GM12865 (cell line): ENCODE measurements around the gene RCN2.

Source experiments
- DNase-seq: peaks from one replicate; pipeline ENCODE4 v3.0.0; 2010; ENCODE audit warnings: low read depth
- H3K4me3 ChIP-seq: 2 replicates; pipeline ENCODE4 v1.5.1; 2011; ENCODE audit warnings: mild to moderate bottlenecking, low read depth, low read length, control low read depth
- TF ChIP-seq, protein P1 (sequence below): IDR thresholded peaks from 2 replicates; pipeline ENCODE4 v1.5.1; 2011; ENCODE audit warnings: low read length, control low read depth, low read depth, inconsistent platforms; ENCODE audit not compliant: insufficient read depth; ENCODE audit errors: missing control alignments

Gene RCN2

DNA sequence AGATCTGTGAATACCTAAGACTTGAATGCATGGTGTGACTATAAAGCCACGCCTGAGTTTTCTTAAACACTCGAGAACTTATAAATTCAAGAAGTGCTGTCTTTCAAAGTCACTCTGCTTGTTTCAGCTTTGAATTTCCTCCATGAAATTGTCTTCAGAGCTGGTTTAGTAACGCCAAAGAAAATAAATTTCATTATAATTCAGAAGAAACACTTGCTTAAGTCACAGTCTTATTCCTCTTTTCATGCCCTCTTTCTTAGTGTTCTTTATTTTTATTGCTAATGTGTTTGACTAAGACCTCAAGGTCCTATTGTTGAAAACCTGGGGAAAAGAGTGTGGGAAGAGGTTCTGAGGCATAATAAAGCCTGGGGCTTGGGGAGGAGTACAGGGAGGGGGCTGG is 3.3 kb upstream of the RCN2 start:
- H3K4me3 ChIP-seq, result no peak overlapping the region
- TF ChIP-seq, protein P1, sequence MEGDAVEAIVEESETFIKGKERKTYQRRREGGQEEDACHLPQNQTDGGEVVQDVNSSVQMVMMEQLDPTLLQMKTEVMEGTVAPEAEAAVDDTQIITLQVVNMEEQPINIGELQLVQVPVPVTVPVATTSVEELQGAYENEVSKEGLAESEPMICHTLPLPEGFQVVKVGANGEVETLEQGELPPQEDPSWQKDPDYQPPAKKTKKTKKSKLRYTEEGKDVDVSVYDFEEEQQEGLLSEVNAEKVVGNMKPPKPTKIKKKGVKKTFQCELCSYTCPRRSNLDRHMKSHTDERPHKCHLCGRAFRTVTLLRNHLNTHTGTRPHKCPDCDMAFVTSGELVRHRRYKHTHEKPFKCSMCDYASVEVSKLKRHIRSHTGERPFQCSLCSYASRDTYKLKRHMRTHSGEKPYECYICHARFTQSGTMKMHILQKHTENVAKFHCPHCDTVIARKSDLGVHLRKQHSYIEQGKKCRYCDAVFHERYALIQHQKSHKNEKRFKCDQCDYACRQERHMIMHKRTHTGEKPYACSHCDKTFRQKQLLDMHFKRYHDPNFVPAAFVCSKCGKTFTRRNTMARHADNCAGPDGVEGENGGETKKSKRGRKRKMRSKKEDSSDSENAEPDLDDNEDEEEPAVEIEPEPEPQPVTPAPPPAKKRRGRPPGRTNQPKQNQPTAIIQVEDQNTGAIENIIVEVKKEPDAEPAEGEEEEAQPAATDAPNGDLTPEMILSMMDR, result no peak
- no peak for DNase-seq

DNA sequence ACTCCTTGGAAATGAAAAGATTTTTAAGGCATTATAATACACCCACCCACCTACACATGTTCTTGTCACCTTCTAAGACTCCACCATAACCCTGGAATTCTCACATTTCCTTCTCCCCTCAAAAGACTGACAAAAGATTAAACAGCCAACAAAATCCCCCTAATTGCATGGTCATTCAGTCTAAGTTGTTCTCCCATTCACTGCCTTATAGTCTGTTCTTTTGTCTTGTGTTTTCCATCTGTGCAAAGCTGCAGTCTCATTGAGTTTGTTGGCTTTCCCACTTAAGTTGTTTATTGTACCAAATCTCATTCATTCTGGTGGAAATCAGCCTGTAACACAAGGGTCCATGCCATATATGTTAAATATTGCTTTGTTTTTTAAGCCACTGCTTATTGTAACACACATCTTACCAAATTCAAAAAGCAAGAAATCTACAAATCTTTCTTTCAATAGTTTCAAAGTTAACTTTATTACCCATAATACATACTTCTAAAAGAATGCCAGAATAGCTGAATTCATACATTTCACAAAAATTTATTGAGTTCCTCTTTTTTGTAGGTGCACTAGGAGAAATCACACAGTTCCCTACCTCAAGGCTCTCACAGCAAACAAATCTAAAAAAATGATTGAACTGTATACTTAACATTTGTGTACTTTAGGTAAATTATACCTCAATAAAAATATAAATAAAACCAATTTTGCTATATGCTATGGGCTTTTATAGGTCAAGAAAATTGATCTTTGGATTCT is 2.4 kb upstream of the RCN2 start:
- H3K4me3 ChIP-seq, result no peak overlapping the region
- DNase-seq, result no peak
- TF ChIP-seq, protein P1, result no peak

DNA sequence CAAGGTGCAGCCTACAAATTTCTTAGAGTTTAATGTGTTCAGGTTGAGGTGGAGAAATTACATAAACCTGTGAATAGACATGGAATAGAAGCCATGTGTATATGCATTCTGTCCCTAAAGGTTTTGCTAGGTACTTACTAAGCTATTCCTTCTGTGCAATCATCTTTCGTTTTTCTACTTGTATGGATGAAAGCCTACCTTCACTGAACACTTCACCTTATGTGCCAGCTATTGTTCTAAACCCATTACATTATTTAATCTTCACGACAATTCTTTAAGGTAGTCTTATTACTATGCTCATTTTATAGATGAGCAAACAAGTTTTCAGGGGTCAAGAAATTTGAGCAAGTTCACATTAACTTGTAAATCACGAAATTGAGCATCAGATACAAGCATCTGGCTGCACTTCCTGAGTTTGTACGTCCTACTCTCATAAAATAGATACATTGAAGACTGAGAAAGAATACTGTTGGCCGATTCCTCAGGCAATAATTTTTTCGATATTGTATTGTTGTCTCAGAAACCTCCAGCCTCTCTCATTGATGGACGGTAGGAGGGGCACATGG is 635 bp upstream of the RCN2 start:
- no peak for DNase-seq
- H3K4me3 ChIP-seq, result peak overlapping the region; percentile 75
- TF ChIP-seq, protein P1, result no peak

DNA sequence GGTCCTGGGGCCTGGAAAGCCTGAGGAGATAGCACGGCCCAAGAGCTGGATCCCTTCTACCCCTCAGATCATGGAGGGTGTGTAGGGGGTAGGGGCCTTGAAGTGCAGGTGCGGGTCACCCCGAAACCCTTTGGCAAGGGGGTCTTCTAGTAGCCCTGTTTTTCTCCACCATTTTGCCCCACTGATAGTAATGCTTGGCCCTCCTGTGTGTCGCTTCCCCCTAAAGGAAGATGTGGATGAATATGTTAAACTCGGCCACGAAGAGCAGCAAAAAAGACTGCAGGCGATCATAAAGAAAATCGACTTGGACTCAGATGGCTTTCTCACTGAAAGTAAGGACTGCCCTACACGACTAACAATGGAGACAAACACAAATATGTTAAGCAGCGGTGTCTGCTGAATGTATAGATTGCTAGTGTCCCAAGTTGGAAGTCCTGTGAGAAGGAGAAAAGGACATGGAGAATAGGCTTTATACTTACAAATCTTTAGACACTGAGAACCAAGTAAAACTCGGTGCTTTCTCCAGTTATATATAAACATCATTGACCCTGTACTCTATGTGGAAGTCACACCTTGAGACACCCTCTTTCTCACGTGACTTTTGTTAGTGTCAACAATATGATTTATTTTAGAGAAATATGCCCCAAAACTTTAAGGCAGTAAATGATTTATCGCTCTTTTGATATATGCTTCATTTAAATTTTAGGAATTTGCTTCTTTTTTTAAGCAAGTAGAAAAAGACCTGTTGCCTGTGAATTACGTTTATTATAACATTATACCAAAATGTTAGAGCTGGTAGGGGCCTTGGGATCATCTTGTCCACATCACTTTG is 802 bp downstream of the RCN2 start:
- peak; percentile 12 for DNase-seq
- peak overlapping the region; percentile 87 for H3K4me3 ChIP-seq
- TF ChIP-seq, protein P1, result no peak

DNA sequence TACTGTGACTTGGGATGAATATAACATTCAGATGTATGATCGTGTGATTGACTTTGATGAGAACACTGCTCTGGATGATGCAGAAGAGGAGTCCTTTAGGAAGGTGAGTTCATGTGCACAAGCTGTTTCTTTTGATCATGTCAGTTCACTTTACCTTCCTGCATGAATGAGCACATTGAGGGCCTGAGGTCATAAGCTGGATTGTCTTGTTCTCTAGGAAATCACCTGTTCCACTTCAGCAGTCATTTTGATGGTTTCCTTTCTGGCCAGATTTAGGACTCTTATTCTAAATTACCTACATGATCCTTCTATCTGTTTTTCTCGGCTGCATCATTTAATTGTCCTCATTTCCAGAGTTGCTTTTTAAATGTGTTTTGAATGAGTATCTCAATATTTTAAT is 4.1 kb downstream of the RCN2 start:
- TF ChIP-seq, protein P1, result no peak
- peak; percentile 80 for DNase-seq
- H3K4me3 ChIP-seq, result no peak overlapping the region

DNA sequence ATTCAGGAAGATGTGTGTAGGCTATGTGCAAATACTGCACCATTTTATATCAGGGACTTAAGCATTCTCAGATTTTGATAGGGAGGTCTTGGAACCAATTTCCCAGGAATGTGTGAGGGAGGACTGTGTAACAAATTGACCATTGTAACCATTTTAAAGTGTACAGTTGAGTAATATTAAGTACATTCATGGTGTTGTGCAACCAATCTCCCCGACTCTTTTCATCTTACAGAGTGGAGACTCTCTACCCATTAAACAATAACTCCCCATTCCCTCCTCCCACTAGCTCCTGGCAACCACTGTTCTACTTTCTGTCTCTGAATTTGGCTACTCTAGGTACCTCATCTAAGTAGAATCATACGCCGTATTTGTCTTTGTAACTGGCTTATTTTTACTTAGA is 5.1 kb downstream of the RCN2 start:
- TF ChIP-seq, protein P1, result no peak
- no peak for DNase-seq

More for the DNA sequence above, 5.1 kb downstream of the RCN2 start:
- H3K4me3 ChIP-seq, result no peak overlapping the region
